GM18505 (cell line): ENCODE data around the gene ITGBL1.

Source experiments
- ATAC-seq: cut with Tn5 transposase; IDR thresholded peaks from one replicate; pipeline ENCODE4 v1.9.1; 2021; ENCODE audit not compliant: unreplicated experiment
- POLR2A ChIP-seq: IDR thresholded peaks from 4 replicates; pipeline ENCODE4 v1.6.1; 2011; ENCODE audit warnings: borderline replicate concordance; ENCODE audit not compliant: insufficient read depth, insufficient read length; ENCODE audit errors: extremely low read depth

ITGBL1 gene

DNA sequence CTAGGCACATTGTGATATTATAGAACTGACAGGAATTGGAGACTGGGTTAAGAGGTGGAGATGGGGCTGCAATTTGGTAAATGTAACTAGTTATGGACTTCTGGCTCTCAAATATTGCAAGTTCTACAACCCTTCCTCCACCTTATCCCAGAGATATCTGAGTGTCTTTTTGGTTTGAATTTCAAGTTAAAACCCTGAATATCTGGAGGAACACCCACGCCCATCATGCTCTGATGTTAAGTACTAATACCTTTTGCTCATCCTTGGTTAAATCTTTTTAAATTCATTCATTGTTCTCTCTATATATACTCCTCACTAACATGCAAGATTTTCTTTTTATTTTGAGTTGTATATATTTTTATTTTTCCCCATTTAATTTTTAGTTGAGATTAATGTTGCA, 28.9 kb downstream of the ITGBL1 start:
- ATAC-seq: no peak
- no peak for TF ChIP-seq POLR2A

DNA sequence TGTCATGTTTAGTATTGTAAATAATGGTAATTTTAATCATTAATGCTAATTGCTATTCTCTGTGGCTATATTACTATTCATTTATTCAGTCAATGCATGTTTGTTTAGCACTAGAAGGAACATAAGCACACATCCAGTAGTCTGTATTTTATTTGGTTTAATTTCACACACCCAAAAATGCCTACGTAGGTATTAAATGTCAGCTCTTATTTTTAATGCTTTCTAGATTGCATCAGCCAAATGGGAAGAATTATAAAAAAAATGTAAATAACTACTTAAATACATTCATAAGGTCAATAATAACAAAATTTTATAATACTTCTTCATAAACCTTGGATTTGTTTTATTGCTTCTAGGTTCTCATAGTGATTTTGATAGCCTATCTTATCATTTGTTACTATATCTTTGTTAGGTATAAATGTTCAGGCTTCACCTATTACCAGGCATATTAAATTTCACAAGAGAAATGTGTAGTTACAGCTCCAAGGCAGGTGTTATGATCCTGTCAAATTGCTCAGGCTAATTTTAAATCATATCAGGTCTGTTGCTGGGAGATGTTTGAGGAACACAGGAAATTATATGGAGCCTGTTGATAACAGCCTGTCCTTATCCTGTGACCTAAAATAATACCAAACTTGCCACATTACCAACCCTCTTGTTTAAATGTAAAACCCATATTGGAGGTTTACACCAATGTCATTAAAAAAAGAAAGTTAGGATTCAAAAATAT, 34.4 kb downstream of the ITGBL1 start:
- no peak for ATAC-seq
- no peak for TF ChIP-seq POLR2A

DNA sequence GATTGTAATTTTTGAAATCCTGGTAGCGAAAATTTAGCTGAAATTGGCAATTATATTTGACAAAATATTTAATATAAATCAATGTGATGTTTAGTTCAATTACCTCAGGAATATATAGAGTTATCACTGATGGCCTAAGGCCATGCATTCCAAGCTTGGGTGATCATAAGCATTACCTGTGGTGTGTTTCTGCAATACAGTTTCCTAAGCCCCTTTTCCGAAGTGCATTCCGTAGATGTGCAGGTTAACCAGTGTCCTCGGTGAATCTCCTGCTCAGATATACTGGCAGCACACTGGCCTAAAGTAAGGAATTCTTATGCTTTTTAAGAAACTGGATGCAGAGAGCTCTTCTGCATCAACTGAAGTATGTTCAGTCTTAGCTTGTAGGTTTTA, 35.0 kb downstream of the ITGBL1 start:
- no peak for TF ChIP-seq POLR2A
- no peak for ATAC-seq

DNA sequence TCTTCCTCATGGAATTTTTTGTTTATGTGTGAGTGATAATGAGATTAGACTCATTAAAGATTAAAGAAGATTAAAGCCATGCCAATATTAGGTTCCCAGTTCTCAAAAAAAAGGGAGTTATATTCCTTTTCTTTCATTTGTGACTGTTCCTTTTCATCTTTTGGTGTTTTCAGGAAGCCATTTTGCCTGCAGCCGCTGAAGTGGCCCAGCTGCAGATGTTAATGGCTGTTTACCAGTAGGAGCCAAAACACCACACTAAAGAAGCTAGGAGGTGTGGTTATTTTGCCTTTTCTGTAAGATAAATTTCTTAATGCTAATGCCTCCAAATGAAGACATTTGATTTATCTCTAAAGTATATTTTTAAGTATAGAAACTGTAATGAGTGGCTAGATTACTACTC, 36.3 kb downstream of the ITGBL1 start:
- ATAC-seq: no peak
- TF ChIP-seq POLR2A: no peak

DNA sequence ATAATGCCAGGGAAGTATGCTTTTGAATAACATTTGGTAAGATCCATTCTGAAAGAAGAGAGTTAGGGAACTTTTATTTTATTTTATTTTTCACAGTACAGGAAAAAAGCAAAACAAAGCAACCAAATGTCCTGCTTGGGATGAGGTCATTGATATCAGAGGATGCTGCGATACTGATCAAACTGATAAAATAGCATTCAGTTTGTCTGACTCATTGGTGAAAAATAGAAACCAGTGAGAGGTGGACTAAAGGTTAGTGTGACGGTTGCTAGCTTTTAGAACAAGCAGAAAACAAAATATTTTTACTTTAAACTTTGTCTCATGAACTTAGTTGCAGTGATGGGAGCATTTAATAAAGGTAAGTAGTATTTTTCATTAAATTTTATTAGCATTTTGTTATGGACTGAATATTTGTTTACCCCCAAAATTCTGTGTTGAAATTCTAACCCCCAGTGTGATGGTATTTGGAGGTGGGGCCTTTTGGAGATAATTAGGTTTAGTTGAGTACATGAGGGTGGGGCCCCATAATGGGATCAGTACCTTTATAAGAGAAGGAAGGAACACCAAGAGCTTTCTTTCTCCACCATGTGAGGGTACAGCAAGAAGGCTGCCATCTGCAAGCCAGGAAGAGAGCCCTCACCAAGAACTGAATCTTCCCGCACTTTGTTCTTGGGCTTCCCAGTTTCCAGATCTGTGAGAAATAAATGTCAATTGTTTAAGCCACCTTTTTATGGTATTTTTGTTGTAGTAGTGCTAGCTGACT, 37.3 kb downstream of the ITGBL1 start:
- ATAC-seq: no peak
- TF ChIP-seq POLR2A: no peak

DNA sequence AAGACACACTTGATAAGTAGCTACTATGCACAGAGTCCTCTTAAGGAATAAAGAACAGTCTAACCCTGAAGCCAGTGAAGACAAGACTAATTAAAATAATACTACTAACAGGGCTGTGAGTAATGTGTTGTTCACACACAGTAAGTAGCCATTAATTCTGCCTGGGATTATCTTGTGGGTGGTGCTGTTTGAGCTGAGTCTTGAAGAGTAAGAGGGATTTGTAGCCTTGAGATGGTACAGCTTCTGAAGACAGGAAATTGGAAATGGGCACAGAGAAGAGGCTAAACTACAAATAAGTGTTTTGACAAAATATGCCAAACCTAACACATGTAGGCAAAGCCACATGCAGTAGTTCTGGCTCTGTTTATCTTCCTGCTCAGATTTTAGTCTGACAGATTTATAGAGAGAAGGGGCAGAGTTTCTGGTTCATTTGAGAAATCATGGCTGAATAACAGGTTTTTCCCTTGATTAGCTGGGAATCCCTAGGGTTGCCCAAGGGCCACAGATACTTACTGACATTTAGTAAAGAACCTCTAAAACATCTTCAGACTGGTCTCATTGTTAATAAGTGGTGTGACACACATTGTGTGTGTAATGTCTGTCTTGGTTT, 38.0 kb downstream of the ITGBL1 start:
- no peak for ATAC-seq
- TF ChIP-seq POLR2A: no peak

DNA sequence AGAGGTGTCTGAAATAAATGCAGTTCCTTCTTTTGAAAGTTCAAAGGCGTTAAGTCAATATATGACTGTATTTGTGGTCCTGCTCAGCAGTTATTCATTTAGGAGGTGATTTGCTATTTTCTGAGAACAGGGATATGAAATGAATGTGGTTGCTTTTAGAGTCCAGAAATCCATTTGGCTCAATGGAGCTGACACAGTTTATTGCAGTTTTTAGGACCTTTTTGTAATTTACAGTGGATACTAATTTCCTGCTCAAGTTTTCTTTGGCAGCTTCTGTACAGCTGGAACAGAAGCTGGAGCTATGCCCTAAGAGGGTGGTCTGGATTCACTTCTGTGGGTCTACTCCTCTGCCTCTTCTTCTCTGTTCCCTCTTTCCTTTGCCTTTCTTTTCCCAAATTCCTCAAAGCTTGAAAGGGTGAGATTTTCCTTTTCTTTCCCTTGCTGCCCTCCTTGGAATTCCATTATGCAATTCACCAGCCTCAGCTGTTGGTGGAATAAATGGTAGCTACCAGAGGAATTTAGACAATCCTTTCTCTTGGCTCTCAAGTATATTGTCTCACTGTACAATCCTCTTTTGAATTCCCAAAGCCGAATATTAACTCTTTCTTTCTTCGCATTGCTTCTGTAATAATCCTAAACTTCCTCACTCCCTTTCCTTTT, 39.9 kb downstream of the ITGBL1 start:
- no peak for ATAC-seq
- no peak for TF ChIP-seq POLR2A

DNA sequence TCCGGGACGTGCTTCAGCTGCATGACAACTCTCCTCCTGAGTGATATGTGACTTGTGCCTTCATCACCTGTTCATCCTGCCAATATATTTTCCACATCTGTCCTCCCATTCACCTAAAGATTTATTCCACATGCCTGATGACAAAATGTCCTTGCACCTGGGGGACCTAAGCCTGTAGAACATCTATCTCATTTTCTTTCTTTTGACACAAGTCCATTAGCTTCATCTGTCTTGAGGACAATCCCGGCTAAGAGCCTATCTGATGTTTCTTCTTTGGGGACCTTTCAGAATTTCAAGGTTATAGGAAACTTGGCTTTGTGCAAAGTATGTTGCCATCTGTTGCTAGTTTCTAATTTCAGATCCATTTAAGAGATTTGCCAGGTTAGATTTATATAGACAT, 41.1 kb downstream of the ITGBL1 start:
- no peak for ATAC-seq
- no peak for TF ChIP-seq POLR2A

DNA sequence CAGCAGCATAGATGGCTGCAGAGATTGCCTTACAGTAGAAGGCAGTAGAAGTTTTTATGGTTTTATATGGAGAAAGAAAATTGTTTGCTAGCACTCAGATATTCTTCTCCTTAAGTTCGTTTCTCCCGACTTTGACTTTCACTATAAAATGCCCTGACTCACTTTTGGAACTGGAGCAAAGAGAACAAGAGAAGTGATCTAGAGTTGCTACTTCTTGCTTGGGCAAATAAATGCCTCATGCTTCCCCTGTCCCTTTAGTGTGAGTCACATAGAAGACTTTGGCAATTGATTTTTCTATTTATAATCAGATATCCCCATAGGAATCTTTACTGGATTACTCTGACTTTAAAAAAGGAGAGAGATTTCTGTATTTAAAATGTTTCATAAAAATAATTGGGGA, 46.9 kb downstream of the ITGBL1 start:
- no peak for ATAC-seq
- no peak for TF ChIP-seq POLR2A

DNA sequence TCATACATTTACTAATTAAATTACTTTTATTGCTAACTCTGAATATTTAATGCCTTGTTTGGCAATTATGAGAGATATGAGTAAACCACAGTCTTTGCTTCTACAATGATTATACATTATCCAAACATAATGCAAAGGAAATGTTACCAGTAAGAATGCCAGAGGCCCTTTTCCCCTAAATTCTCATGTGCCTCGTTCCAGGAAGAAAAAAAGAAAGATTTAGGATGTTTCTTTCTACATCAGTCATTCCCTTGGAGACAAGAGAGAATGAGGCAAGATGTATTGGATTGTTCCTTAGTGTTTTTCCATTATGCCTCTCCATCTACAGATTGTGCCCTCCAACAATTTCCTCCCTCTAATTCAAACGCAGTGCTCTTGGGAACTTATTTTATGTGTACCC, 50.1 kb downstream of the ITGBL1 start:
- ATAC-seq: no peak
- no peak for TF ChIP-seq POLR2A

DNA sequence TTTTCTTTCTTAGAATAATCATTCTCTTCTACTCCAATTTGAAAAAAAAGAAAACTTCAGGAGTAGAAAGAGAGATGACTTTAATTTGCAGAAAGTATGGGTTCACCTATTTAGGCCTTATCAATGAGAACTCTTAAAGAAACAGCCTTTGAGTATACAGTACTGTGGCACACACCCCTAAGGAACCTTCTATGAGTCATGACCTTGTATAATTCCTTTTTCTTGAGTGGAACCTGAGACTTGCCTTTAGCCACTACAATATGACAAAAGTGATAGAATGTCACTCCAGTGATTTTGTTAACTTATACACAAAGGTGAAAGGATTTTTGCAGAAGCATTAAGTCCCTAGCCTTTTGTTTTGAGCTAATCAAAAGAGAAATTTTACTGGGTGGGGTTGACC, 58.7 kb downstream of the ITGBL1 start:
- no peak for ATAC-seq

DNA sequence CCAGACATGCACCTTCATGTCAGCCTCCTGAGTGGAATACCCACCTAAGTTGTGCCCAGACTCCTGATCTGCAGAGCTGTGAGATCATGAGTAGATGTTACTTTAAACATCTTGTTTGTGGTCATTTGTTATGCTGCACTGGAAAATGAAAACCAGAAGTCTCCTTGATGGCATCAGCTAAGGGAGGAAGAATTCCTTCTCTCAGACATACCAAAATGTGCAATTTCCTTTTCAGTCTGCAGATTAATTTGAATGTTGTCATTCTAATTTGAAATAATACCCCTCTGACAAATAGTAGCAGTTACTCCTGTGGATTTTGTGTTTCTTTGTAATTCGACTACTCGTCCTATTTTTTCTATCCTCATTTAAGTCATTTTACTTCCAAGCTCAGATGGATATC, 59.3 kb downstream of the ITGBL1 start:
- TF ChIP-seq POLR2A: no peak
- ATAC-seq: no peak

More for the DNA sequence above, 58.7 kb downstream of the ITGBL1 start:
- no peak for TF ChIP-seq POLR2A

DNA sequence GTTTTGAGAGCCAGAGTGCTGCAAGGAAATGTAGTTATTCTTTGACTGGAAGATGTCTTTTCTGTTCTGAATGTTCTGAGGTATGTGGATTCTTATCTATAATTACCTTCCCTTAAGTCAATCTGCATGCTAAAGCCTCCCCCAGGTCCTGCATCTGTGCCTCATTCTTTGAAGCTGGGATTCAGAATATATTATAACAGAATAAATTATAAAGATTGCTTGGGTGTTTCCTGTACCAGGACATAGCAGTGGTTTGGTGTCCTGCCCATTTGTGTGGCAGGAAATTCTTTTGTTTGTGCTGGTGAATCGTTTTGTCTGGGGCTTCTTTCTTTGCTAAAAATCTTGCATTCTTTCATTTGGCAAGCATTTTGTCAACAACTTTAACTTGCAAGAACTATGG, 60.2 kb downstream of the ITGBL1 start:
- ATAC-seq: no peak
- TF ChIP-seq POLR2A: no peak
